BE2C (cell line): Measurements from ENCODE around the gene TMEM72.
A peak's percentile ranks its signal among the peaks of the same experiment; 100 is the strongest.

Experiments
- DNase-seq: peaks from one replicate; pipeline ENCODE4 v3.0.0-alpha.2; 2020
- H3K27me3 ChIP-seq: fragments of 250-450 bp; sonication (Bioruptor Pico); 2 replicates; pipeline ENCODE4 v1.5.1; 2020; ENCODE audit warnings: mild to moderate bottlenecking
- H3K36me3 ChIP-seq: fragments of 250-450 bp; sonication (Bioruptor Pico); 2 replicates; pipeline ENCODE4 v1.5.1; 2020; ENCODE audit warnings: mild to moderate bottlenecking
- H3K4me1 ChIP-seq: fragments of 250-450 bp; sonication (Bioruptor Pico); 2 replicates; pipeline ENCODE4 v1.5.1; 2020
- H3K4me3 ChIP-seq: 2 replicates; pipeline ENCODE4 v1.5.1; 2011; ENCODE audit warnings: low read depth, low read length
- H3K9me3 ChIP-seq: fragments of 250-450 bp; sonication (Bioruptor Pico); 2 replicates; pipeline ENCODE4 v1.5.1; 2020
- TF ChIP-seq, protein P1 (sequence below): IDR thresholded peaks from 2 replicates; pipeline ENCODE4 v1.5.1; 2012; ENCODE audit warnings: mild to moderate bottlenecking, low read depth, low read length

The TMEM72 gene

DNA sequence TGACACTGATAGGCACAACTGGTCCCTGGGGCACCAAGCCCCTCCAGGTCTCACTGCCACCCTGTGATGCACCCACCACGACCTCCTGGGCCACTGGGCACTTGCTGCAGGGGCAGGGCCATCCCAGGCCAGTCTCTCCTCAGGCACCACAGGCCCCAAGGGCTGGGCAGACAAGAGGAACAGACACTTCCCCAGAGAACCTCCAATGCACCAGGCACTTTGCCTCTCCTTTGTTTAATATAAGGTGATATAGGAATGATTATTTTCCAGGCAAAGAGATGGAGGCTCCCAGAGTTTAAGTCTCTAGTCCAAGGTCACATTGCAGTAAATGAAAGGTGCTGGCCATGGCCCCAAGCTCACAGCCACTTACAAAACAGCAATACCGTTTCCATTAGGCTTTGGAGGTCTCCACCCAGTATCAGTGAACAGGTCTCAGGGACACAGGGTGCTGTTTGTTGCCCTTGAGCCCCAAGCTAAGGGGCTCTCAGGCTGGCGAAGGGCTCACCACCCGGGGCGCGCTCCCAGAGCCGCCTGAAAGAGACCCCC is 63.0 kb downstream of the TMEM72 start:
- TF ChIP-seq, protein P1, sequence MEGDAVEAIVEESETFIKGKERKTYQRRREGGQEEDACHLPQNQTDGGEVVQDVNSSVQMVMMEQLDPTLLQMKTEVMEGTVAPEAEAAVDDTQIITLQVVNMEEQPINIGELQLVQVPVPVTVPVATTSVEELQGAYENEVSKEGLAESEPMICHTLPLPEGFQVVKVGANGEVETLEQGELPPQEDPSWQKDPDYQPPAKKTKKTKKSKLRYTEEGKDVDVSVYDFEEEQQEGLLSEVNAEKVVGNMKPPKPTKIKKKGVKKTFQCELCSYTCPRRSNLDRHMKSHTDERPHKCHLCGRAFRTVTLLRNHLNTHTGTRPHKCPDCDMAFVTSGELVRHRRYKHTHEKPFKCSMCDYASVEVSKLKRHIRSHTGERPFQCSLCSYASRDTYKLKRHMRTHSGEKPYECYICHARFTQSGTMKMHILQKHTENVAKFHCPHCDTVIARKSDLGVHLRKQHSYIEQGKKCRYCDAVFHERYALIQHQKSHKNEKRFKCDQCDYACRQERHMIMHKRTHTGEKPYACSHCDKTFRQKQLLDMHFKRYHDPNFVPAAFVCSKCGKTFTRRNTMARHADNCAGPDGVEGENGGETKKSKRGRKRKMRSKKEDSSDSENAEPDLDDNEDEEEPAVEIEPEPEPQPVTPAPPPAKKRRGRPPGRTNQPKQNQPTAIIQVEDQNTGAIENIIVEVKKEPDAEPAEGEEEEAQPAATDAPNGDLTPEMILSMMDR = no peak
- Histone ChIP-seq H3K4me3 (peak overlapping the region; percentile 65), H3K4me1 (peaks cover 12% of the 10 kb centered on the region), H3K9me3 (no peaks in the 10 kb centered on the region), H3K27me3 (no peaks in the 10 kb centered on the region), H3K36me3 (no peaks in the 10 kb centered on the region)
- DNase-seq = no peak

DNA sequence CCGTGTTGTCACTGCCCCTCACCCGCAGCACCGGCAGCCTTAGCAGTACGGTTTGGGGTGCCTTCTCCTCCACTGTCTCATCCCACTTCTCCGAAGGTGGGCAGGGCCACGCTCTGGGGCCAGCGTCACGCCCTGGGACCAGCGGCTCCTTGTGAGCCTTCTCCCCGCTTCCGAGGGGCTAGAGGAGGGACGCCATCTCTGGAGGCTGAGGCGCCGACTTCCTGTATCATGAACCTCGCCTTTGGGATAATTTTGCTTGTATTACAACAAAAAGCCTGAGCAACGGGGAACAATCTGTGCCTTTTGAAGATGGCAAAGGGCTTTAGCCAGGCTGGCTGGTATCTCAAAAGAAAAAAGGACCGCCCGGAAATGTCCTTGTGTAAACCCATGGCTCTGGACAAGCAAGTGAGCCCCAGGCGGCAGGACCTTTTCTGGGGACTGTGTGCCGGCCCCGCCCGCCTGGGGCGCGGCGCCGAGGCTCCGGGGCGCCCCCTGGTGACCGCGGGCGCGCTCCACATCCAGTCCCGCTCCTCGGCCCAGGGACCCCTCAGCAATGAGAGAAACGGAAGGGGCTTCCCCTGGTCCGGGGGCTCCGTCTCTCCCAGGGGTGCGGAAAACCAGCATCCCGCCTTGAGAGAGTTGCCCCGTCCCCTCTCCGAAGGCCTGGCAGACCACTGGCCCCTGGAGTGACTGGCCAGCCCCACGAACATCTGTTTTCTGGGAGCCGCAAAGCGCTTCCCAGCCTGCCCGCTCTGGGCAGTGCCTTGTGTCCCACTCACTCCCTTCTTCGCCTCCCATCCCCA is 63.7 kb downstream of the TMEM72 start:
- Histone ChIP-seq H3K27me3 (no peaks in the 10 kb centered on the region), H3K4me3 (peak overlapping the region; percentile 65), H3K4me1 (peaks cover 16% of the 10 kb centered on the region), H3K36me3 (no peaks in the 10 kb centered on the region), H3K9me3 (no peaks in the 10 kb centered on the region)
- TF ChIP-seq, protein P1 = peak; percentile 56
- DNase-seq = peak; percentile 72

DNA sequence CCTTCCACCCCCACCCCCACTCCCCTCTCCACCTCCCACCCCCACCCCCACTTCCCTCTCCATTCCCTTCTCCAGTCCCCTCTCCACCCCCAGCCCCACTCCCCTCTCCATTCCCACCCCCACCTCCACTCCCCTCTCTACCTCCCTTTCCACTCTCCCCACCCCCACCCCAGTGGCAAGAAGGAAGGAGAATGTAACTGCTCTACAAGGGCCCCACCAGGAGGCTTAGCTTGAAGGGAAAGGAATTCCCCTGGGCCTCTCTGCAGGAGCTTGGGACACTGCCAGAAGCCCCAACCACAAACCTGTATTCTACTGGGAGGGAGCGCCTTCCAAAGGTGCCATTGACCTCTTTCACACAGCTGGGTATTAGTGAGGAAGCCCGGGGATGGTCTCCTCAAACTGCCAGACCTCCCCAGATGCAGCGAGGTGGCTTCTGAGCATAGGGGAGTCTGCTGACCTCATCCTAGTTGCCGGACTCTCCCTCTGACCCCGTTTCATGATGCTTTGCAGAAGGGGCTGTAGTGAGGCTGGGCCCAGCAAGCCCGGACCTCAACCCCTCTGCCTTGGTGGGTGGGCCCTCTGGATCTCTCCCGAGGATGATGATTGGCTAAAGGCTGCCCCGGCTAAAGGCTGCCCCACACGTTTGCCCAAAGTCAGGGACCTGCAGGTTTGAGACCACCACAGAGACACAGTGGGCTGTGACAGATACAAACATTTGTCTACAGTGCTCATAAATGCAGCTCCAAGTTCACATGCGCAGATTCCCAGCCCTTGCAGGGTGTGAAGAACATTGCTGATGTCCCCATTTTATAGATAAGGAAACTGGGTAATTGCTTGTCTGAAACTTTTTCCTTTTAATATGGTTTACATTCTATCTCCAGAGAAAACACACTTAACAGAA is 64.5 kb downstream of the TMEM72 start:
- peak; percentile 50 for DNase-seq

DNA sequence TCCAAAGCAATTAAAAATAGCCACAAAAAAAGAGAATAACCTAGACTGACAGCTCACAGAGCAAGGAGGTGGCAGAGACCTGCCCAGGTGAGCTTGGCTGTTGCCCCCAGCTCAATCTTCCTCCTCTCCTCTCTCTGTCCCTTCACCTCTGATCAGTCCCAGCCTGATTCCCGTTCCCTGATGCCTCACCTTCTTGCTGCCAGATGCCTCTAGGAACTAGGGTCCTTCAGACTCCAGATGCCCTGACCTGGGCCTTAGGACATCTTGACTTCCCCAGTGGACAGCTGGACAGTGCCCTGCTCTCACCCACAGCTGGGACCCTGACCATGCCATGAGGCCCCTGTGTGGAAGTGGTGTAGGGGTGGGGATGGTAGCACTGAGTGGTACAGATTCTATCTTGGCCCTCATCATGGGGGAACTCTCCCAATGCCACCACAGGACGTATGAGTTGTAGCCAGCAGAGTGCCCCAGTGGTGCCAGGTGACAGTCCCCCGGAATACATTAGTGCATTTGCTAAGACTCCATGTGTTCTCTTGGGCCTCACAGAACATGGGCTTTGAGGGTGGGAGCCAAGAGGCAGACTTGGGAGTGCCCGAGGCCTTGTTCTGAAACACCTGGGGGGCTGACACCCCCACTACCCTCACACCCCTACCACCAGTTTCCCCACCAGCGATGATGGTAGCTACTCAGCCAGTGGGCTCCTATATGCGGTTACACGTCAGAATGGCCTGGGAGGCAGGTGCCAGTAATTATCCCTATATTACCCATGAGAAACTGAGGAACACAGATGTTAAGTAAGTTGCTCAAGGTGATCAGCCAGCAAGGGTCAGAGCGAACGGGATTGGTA is 65.4 kb downstream of the TMEM72 start:
- TF ChIP-seq, protein P1 = no peak
- no peaks in the 10 kb centered on the region for H3K27me3 ChIP-seq
- no peaks in the 10 kb centered on the region for H3K36me3 ChIP-seq
- H3K9me3 ChIP-seq = no peaks in the 10 kb centered on the region
- DNase-seq = no peak
- no peak overlapping the region for H3K4me3 ChIP-seq
- H3K4me1 ChIP-seq = peaks cover 16% of the 10 kb centered on the region

More for the DNA sequence above, 64.5 kb downstream of the TMEM72 start:
- Histone ChIP-seq H3K9me3 (no peaks in the 10 kb centered on the region), H3K4me3 (no peak overlapping the region), H3K27me3 (no peaks in the 10 kb centered on the region), H3K4me1 (peaks cover 16% of the 10 kb centered on the region), H3K36me3 (no peaks in the 10 kb centered on the region)
- TF ChIP-seq, protein P1 = no peak

DNA sequence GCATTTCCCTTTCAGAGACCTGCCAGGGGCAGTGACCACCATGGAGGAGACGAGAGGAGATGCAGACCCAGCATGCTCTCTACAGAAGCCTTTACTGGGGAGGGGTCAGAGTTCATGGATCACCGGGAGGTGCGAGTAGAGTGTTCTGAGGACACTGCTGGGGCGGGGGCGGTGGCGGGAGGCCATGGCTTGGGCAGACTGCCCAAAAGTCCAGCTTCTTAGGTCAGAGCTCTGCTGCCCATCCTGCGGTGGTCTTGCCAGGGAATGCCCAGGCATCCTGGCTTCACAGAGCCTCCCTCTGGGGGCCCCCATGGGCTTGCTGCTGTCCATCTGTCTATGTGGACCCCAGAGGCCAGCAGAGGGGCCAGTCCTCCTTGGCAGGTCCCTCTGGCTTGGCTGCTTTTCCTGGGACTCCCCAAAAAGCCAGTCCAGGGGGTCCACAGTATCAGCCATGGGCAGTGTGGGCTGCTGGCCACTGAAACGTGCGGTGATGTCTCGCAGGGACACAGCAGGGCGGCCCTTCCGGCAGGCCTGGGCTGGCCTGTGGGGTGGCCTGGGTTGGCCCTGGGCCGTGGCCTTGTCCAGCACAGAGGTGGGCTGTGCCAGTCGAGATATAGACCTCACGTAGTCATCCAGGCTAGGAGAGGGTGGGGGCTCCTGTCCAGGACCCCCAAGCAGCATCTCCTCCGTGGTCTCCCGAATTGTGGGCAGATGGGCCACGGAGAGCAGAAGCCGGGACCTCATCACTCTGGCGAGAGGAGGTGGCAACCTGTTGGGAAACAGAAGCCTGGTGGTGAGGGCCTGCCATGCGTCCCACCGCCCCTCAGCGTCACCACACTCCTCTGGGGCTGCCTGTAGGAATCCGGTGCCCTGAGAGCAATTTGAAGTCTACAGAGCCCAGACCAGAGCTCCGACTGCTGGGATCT is 66.4 kb downstream of the TMEM72 start:
- H3K27me3 ChIP-seq = no peaks in the 10 kb centered on the region
- peaks cover 16% of the 10 kb centered on the region for H3K4me1 ChIP-seq
- H3K36me3 ChIP-seq = no peaks in the 10 kb centered on the region
- H3K4me3 ChIP-seq = no peak overlapping the region
- H3K9me3 ChIP-seq = no peaks in the 10 kb centered on the region
- DNase-seq = no peak
- TF ChIP-seq, protein P1 = no peak
